ENCODE results near the gene TLL1.

Gene TLL1

GRCh38 chr4:165927366-165927765 lies 54.3 kb downstream of the TLL1 start:
- H3K9me2 ChIP-seq (replicated peaks; ENCODE audit: insufficient read depth, low read length) = no peaks in the 10 kb centered on the region
- H3K27ac ChIP-seq (ENCODE audit: low read depth, low read length) = no peak overlapping the region
- no peaks in the 10 kb centered on the region for H3K9me3 ChIP-seq (ENCODE audit: insufficient read depth, low read length)
- no peaks in the 10 kb centered on the region for H3K79me2 ChIP-seq (ENCODE audit: insufficient read depth, low read length)
- H3K4me2 ChIP-seq (ENCODE audit: low read depth, low read length, poor library complexity, severe bottlenecking) = no peak overlapping the region
- no peaks in the 10 kb centered on the region for H3K27me3 ChIP-seq (ENCODE audit: low read length)
- no peaks in the 10 kb centered on the region for H4K20me1 ChIP-seq (ENCODE audit: low read depth, low read length)
- TF ChIP-seq EZH2phosphoT487 (conservative IDR thresholded peaks at IDR 0.05; ENCODE audit: low read length) (no peak), CTCF (IDR thresholded peaks at IDR 0.05; ENCODE audit: insufficient read depth, low read length, poor library complexity, severe bottlenecking) (no peak)
- H3F3A ChIP-seq (ENCODE audit: insufficient read depth) = no peaks in the 10 kb centered on the region
- H3K36me3 ChIP-seq (ENCODE audit: low read length) = no peaks in the 10 kb centered on the region
- H3K4me3 ChIP-seq (ENCODE audit: insufficient read depth, low read length, poor library complexity, severe bottlenecking) = no peak overlapping the region
- H3K9ac ChIP-seq (ENCODE audit: low read length) = no peak overlapping the region
- H2AFZ ChIP-seq (ENCODE audit: low read depth, low read length, severe bottlenecking) = no peak overlapping the region

GRCh38 chr4:165927815-165928214 lies 54.8 kb downstream of the TLL1 start:
- H2AFZ ChIP-seq (ENCODE audit: low read depth, low read length, severe bottlenecking) = no peak overlapping the region
- no peak overlapping the region for H3K4me3 ChIP-seq (ENCODE audit: insufficient read depth, low read length, poor library complexity, severe bottlenecking)
- no peaks in the 10 kb centered on the region for H3K9me2 ChIP-seq (replicated peaks; ENCODE audit: insufficient read depth, low read length)
- no peak overlapping the region for H3K9ac ChIP-seq (ENCODE audit: low read length)
- no peaks in the 10 kb centered on the region for H3K36me3 ChIP-seq (ENCODE audit: low read length)
- no peaks in the 10 kb centered on the region for H3F3A ChIP-seq (ENCODE audit: insufficient read depth)
- no peak overlapping the region for H3K4me2 ChIP-seq (ENCODE audit: low read depth, low read length, poor library complexity, severe bottlenecking)
- H3K27ac ChIP-seq (ENCODE audit: low read depth, low read length) = no peak overlapping the region
- H3K79me2 ChIP-seq (ENCODE audit: insufficient read depth, low read length) = no peaks in the 10 kb centered on the region
- no peaks in the 10 kb centered on the region for H4K20me1 ChIP-seq (ENCODE audit: low read depth, low read length)
- H3K27me3 ChIP-seq (ENCODE audit: low read length) = no peaks in the 10 kb centered on the region
- no peak for TF ChIP-seq CTCF (IDR thresholded peaks at IDR 0.05; ENCODE audit: insufficient read depth, low read length, poor library complexity, severe bottlenecking)
- TF ChIP-seq EZH2phosphoT487 (conservative IDR thresholded peaks at IDR 0.05; ENCODE audit: low read length) = no peak
- no peaks in the 10 kb centered on the region for H3K9me3 ChIP-seq (ENCODE audit: insufficient read depth, low read length)

GRCh38 chr4:165928601-165929000 lies 55.6 kb downstream of the TLL1 start:
- H3K27me3 ChIP-seq (ENCODE audit: low read length) = no peaks in the 10 kb centered on the region
- H3K9ac ChIP-seq (ENCODE audit: low read length) = no peak overlapping the region
- no peak overlapping the region for H3K4me3 ChIP-seq (ENCODE audit: insufficient read depth, low read length, poor library complexity, severe bottlenecking)
- H3K36me3 ChIP-seq (ENCODE audit: low read length) = no peaks in the 10 kb centered on the region
- H4K20me1 ChIP-seq (ENCODE audit: low read depth, low read length) = no peaks in the 10 kb centered on the region
- no peak overlapping the region for H2AFZ ChIP-seq (ENCODE audit: low read depth, low read length, severe bottlenecking)
- H3K27ac ChIP-seq (ENCODE audit: low read depth, low read length) = no peak overlapping the region
- TF ChIP-seq EZH2phosphoT487 (conservative IDR thresholded peaks at IDR 0.05; ENCODE audit: low read length) = no peak
- no peak for TF ChIP-seq CTCF (IDR thresholded peaks at IDR 0.05; ENCODE audit: insufficient read depth, low read length, poor library complexity, severe bottlenecking)
- no peaks in the 10 kb centered on the region for H3F3A ChIP-seq (ENCODE audit: insufficient read depth)
- H3K9me2 ChIP-seq (replicated peaks; ENCODE audit: insufficient read depth, low read length) = no peaks in the 10 kb centered on the region
- no peak overlapping the region for H3K4me2 ChIP-seq (ENCODE audit: low read depth, low read length, poor library complexity, severe bottlenecking)
- H3K9me3 ChIP-seq (ENCODE audit: insufficient read depth, low read length) = no peaks in the 10 kb centered on the region
- no peaks in the 10 kb centered on the region for H3K79me2 ChIP-seq (ENCODE audit: insufficient read depth, low read length)

Measured in SU-DHL-6 (cell line).